Effector CD8-positive, alpha-beta T cell (primary cell): ENCODE results near the gene BRD3.
A peak's percentile ranks its signal among the peaks of the same experiment; 100 is the strongest.

ENCODE experiments used
- DNase-seq: peaks from one replicate; lab custom pipeline; 2025; lab: John Stamatoyannopoulos, UW

Gene BRD3

DNA sequence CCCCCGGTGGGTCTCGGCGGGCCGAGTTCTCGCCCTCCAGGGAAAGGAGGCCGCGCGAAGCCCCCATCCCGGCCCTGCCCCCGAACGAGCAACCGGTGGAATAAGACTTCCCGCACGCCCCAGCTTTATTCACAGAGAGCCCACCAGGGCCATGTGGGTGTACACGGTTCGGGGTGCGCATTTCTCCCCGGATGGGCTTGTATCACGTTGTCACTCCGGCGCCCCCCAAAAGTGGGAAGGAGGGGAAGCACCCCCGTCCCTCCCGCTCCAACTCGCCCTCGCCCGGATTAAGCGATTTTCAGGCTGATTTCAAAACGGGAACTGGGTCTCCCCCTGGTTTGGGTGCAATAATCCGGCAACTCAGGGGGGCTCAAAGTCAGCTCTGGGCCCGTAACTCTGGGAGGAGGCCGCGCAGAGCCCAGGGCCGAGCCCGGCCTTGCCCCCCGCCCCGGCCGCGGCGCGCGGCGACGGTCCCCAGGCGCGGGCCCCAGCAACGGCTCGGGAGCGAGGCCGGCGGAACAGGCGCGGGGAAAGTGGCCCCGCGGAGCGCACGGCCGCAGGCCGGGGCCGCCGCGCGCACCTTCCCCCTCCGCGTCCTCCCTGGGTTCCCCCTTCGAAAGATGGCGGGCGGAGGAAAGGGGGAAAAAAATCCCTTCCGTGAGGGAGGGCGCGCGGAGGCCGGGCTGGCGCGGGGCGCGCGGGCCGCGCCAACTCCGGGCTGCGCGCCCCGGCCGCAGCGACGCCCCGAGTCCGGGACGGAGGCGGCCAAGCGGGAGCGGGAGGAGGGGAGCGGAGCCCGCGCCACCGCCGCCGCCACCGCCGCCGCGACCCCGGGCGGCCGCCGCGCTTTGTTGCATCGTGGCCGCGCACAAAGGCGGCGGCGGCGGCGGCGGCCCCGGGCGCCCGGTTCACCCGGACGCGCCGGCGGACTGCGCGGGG, 644 bp downstream of the BRD3 start:
- DNase-seq: peak; percentile 37

DNA sequence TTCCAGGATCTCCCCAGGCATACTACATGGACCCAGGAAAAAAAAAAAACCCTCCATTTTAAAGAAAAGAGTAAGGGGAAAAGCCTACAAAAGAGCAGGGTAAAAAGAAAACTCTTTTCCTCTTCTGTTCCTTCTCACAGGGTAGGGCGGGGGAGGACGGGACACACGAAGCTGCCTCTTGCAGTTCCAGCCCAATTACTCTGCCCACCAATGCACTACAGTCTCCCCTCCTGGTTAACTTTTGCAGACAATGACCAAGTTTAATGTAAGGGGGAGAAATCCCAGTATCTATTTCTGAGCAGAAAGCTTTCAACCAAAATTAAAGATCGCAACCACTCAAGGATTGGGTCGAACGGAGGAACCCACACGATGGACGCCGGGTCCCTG, 1.3 kb downstream of the BRD3 start:
- no peak for DNase-seq

DNA sequence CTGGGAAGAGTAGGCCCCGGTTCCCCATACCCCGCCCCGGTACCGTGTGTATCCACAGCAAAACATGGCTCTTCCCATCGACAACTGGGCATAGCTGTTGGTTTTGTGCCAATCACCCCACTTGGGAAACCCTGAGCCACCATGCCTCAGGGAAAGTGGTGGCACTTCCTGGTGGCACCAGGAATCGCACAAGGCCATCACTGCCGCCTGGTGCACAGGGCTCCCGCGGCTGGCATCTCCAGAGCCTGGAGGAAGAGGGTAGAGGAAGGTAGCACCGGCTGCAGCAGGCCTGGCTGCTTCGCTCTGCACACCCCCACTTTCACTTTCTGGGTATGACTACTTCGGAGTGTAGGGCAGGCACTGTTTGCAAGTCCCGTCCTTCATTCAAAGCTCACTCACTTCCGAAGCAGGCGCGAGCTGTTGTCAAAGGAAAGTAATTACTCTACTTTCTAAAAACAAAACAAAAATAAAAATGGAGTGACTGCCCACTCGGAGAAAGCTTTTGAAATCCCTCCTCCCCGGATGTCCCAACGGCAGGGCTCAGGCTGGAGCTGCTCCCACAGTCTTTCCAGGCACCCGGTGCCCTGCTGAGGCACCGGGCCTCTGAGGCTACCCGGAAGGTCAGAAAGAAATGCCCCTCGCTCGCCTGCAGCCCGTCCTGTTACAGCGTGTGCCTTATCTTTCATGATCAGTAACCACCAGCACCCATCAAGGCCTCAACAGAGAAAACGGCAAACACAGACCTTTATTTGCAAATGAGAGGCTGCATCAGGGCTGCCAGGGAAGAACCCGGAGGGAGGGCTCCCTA, 2.0 kb downstream of the BRD3 start:
- no peak for DNase-seq

DNA sequence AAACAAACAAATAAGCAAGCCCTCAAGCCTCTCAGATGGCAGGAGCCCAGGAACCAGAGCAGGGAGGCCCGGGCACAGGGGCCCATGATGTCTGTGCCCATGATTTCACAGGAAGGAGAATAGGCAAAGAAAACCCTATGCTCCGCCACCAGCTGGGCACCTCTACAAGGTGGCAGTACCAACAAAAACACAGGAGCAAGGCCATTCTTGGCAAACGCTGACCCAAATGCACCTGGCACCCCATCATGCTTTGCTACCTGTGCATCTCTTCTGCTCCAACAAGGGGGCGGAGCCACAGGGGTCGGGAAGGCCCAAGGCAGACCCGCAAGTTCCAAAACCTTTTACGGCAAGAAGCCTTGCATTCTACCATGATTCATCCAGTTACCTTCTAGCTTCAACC, 3.1 kb downstream of the BRD3 start:
- no peak for DNase-seq

DNA sequence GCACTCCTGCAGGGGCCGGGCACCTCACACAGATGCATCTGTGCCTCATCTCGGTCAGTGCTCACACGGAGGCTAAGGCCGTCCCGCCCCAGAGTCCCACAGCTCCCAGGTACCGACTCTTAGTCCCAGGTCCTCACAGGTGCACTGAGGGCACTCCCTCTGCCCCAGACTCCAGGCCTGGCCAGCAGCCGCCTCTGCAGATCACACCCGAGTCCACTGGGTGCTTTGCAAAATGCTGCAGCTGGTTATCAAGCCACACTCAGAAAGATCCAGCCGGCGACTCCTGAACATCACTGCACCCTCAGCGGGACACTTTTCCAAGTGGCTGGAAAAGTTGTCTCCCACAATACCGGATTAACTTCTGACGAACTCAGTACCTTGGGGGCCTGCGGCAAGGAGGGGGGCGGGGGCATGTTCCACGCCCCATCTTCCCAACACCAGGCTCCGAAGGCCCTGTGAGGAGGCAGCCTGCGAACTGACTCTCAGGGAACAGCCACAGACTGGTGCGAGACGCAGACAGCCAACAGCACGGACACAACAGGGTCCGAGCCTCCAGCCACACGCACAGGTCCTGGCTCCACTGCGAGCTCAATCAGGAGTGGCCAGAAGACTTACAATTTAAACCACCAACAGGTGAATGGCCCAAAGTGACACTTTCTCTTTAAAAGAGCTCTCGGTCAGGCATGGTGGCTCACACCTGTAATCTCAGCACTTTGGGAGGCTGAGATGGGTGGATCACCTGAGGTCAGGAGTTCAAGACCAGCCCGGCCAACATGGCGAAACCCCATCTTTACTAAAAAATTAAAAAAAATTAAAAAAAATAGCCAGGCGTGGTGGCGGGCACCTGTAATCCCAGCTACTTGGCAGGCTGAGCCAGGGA, 4.0 kb downstream of the BRD3 start:
- no peak for DNase-seq

DNA sequence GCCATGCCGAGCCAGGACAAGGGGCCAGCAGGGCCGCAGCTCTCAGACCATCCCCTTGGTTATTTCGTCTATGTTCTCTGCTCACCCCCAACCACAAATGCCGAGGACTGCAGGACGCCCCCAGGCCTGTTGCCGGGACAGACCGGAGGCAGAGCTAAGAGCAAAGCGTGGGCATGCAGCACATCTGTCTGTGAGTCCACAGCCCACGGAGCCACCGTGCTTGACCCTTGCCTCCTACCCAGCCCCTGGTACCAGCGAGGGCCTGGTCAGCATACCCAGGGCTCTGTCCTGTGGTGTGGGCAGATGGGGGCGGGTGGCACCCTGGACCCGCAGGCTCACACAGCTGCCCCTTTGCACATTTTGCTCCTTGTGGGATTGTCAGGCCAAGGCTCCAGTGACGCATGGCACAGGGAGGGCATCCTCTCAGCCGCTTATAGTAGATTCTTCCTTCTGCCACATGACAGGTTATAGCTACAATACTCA, 4.7 kb downstream of the BRD3 start:
- DNase-seq: no peak

DNA sequence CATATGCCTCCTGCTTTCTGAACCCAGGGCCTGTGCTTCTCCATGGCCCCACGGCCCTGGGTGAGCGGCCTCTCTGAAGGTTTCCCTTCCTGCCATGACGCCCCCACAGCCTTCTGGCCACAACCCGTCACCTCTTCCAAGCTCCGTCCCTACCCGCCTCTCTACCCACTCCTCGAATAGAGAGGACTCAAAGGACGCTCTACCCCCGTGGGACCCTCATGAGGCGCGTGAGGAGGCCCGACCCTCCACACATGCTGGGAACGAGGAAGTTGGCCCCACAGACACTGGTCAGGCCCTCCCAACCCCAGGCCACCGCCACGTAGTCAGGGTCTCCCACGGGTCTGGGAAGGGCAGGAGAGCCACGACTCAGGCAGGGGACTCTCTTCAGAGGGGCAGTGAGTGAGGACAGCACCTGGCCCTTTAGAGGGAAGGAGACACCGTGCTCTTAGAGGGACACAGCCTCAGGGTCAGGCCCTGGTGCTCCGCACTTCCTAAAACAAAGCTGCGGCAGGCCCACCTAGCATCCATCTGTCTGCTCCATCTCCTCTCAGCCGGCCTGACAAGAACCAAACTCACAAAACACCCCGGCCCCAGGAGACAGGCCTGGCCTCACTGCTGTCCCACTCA, 5.3 kb downstream of the BRD3 start:
- no peak for DNase-seq

DNA sequence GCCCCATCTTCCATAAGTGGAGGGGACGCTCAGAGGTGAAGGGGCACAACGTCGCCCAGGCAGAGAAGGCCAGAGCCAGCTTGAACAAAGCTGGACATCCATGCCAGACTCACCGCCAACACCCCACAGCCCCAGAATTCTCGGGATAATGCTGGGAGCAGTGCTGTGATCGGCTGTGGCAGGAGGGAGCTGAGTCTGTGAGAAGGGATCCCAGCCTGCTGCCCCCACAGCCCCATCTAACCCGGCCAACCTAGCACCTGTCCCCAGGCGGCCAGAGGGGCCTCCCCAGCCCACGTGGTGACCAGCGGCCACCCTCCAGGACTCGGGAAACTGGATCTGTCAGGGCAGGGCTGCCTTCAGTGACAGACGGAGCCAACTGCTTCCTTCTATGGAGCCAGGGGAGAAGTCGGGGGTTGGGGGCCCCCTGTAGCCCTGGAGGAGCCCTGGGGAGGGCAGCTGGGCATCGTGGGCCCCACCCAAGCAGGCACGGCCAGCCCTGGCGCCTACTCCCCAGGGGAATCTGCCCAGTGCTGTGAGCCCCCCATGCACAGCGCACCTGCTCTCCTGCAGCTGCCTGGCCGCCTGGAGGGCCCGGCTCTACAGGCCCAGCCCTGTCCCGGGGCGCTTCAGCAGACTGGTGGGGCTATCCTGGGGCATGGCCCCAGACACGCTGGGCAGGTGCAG, 6.0 kb downstream of the BRD3 start:
- DNase-seq: no peak

DNA sequence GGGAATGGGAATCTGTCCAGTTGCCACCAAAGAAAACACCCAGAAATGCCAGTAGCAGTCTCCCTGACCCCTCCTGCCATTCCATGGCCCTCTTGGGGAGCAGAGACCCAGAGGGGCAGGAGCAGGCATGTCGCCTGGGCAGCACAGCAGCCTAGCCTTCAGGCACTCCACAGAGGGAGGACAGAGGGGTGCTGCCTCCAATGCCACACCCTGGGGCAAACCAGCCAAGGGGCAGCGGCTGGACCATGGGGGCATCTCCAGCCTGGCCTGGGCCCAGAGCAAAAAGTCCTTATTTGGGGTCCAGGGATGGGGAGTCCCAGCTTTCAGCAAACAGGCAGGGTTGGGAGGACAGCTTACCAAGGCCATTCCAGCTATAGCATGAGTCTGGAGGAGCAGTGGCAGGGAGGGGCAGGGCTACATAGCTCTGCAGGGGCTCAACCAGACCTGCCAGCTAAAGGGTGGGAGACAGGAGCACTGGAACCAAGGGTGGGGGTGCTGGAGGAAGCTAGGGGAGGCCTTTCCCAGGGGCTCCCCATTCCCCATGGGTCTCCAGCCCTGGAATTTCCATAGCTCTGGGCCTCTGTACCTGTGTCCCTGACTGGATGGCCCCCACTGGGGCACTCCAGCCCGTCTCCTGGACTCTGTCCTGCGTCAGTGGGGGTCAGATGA, 6.7 kb downstream of the BRD3 start:
- DNase-seq: no peak

DNA sequence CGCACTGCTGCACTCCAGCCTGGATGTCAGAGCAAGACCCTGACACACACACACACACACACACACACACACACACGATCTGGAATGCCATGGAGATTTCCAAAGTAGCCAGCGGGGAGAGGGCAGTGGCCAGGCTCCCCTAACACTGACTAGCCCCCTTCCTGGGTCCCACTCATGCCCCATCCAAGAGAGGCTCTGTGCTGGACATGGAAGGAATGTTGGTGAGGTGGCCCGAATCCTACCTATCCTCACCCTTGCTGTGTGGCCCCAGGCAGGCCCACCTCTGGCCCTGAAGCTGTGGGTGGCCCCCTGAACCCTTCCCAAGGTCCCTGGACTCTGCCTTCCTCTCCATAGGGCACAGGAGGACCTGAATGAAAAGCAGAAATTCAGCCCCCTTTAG, 7.3 kb downstream of the BRD3 start:
- DNase-seq: no peak

DNA sequence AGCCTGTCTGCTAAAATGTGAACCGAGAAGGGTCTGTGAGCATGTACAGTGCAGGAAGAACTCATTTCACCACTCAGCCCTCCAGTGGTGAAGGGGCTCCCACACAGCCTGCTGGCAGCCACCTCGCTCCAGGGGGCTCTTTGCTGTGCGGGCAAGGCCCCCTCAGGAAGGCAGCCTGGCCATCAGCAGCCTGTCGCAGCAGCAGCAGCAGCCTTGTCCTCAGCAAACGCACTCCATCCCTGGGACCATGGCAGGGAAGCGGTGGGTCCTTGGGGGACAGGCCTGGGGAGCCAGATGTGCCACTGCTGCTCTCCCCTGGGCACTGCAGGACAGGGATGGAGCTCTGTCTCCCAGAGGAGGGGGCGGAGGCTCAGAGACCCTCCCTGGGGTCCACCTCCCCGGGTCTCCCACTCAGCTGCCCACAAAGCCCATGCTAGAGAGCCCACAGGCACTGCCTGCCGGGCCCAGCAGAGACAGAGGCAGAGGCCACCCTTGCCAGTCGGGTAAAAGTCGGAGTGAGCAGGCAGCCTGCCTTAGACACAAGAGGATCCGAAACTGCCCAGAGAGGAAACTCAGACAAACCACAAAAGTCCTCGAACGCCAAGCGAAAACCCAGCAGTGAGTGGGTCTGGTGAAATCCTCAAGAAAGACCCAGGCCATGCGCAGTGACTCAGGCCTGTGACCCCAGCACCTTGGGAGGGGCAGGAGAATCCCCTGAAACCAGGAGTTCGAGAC, 8.0 kb downstream of the BRD3 start:
- no peak for DNase-seq

DNA sequence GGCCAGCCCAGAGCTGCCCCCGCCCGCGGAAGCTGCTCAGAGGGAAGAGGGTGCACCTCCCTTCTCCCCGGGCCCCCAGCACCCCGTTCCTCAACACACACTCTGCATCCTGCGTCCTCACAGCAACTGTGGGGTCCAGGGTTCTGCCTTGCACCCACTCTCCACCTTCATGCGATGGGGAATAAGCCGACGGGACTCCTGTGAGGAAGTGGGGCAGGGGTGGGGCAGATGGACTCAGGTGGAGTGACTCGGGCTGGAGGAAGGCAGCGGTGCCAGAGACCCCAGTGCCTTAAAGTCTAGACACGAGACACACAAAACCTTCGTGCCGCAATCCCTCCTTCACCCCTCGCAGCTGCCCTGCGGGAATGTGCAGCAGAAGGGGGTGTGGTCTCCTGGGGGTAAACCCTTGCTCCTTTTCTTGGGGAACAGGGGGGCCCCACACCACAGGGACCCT, 8.6 kb downstream of the BRD3 start:
- DNase-seq: no peak

DNA sequence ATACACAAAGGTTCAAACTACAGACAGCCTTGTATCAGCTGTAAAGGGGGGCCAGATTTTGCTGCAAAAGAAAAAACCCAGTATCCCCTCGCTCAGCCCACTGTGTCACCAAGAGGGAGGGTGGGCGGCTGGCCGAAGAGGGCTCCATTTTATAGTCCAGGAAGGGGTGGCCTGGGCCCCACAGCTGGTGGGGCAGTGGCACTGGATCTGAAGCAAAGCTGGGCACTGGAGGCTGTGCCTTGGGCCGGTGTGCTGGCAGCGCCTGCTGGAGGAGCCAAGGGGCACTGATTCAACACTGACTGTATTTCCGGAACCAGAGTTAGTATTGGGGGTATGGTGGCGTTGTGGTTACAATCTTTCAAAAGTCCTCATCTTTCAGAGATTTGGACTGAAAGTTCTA, 9.1 kb downstream of the BRD3 start:
- no peak for DNase-seq

DNA sequence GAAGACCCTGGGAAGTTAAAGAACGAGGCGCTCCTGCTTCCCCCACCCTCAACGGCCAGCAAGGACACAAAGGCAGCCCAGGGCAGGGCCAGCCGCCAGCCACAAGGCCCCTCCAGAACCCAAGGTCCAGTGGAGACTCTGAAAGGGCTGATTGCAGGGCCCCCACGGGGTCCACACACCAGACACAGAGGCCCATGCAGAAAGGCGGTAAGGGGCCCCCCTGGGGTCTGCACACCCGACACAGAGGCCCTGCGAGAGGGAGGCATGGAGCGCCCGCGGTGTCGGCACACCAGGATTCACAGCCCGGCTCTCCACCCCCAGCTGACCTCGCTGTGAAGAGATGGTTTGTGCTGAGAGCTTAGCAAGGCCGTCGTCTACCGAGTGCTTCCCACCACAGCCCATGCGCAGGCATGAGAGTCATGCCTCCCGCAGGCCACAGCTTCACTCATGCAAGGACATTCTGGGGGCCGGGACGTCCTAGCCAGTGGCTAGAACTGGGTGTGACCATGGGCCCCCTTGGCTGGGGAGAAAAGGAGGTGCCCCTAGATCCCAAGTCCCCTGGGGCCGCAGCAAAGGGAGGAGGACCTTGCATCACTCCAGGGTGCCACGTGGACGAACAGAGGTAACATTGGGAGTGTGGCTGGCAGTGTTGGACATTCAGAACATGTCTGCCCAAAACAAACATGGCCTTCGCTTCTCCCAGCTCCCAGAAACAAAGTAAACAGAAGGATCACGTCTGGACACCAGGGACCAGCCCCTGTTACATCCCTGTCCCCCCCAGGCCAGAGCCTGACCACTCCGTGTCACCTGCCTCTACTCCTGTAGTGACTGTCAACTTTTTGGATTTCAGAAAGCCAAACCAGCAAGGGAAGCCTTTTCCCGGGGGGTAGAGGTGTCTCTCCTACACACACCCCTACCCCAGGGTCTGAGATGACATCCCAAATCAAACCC, 9.8 kb downstream of the BRD3 start:
- DNase-seq: no peak

DNA sequence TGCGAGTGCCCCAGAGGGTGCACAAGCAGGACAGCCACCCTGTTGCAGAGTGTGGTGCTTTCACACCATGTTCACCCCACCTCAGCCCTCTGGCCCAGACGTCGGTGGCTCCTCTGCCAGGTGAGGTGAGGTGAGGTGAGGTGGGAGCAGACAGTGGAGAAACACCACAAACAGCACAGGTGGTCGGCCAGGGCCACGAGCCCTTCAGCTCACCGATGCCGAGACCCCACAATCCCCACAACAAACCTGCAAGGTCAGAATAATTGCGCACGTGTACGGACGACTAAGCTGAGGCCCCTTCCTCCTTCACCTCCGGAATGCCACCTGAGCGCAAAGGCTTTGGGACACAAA, 10.5 kb downstream of the BRD3 start:
- DNase-seq: no peak

DNA sequence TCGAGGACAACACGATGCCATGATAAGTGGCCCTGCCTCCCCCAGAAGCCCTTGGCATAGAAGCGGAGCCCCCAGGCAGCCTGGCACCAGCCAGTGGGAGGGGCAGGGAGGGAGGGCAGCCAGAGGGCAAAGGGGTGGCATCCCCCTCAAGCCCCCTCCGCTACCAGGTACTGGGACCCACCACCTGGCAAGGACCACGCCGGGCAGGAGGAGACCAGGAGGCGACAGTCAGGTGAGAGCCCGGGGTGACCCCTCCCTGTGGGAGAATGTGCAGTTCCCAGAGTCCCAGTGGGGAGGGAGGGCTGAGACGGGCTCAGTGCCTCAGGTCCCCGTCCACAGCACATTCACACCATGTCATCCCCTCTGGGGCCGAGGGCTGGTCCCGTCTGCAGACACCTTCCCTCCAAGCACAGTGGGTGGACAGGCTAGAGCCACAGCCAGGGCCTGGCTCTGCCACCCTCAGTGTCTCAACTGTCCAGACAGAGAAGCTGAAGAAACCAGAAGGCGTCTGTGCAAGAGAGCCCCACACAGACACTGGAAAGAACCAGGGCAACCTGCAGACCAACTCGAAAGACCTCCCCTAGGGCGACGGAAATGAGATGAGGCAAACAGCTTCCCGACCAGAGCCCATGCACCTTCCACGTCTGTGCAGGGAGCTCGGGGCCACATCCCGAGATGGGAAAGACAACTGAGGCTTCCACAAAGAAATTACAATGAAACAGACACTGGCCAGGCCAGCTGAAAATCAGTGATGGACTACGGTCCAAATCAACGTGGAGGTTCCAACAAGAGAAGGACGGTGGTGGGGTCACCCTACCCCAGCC, 11.1 kb downstream of the BRD3 start:
- DNase-seq: no peak

DNA sequence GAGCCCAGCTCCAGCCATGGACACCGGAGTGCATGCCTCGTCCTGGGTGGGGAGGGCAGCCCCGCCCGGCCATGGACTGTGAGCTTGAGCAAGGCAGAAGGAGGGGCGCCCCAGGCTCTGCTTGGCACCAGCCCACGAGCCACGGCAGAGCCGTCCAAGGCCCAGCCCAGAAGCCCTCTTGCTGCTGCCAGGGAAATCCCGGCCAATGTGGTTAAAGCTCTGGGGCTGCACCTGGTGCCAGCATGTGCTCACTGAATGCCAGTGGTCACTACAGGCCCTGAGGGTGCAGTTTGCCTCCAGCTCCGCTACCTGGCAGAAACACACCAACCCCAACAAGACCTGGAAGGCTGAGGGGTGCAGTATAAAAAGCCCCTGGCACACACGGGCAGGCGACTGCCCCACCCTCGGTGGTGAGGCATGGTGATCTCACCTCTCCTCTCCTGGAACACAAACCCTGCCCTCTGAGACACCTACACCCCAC, 11.8 kb downstream of the BRD3 start:
- DNase-seq: no peak
